ENCODE results near the gene CNTRL. TPM values are rescaled to one million over a fixed set of nuclear protein-coding genes. Genes with fewer than 3 reads are reported as not detected.

CNTRL gene
- polyA plus RNA-seq, 1 experiment = 8.3 TPM

DNA sequence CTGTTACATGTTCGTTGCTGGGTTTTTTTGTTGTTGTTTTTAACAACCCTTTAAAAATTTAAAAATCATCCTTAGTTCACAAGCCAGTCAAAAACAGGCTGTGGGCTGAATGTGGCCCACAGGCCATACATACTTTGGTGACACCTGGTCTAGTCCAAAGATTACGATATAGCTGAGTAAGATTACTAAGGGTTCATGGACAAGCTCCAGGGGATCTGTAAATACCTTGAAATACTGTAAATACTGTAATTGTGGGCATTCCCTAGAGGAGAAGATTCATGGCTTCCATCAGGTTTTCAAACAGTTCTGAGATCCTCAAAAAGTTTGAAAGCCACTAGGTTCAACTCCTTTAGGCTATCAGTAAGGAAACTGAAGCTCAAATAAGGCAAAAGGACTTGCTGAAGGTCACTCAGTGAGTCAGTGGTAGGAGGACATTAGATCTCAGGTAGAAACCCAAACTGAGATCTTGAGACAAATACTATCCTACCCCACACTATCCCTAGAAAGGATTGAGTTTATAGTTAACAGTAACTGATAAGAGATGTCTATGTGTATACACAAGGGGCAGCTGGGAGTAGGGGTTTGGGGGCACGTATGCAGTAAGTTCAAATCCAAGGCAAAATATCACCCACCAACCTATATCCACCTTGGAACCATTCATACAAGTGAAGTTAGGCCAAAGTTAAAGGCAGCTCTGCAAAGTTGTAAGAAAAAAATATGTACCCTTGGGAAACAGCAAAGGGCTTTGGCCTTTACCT is 109.1 kb downstream of the CNTRL start:
- Histone ChIP-seq H3K9me3 (ENCODE audit: control insufficient read depth, insufficient read depth, low read length) (no peaks in the 10 kb centered on the region), H3K4me3 (ENCODE audit: low read depth, low read length) (no peak overlapping the region), H3K27me3 (ENCODE audit: control insufficient read depth, insufficient read depth, low read length) (no peaks in the 10 kb centered on the region), H3K27ac (ENCODE audit: low read depth, low read length) (no peak overlapping the region)
- no peak for DNase-seq (ENCODE audit: low read depth, low spot score)
- no peak for TF ChIP-seq CTCF (IDR thresholded peaks at IDR 0.05; ENCODE audit: low read depth, low read length)
- POLR2A ChIA-PET = no interaction called here
- CTCF ChIA-PET = interaction anchor here (1.0 to 1.9 kb wide), 3 partner anchors 10 to 22 kb away, joined by 3 to 6 read pairs (median 3); no protein-coding TSS in a partner anchor

DNA sequence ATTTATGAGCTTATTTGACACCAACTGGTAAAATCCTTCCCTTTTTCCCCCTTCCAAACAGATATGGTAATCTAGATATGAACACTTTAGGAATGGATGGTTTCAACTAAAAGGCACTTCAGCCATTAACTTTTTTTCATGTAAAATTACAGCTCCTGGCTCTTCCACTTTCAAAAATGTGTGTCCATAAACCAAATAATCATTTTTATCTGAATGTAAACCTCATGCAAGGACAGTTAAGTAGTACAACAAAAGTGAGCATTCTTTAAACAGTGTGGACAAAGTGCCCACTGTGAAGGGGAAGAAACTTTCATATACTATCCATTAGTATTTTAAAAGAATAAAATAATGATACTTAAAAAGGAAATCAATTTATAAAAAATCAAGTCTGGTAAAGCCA is 109.7 kb downstream of the CNTRL start:
- Histone ChIP-seq H3K4me3 (ENCODE audit: low read depth, low read length) (no peak overlapping the region), H3K27ac (ENCODE audit: low read depth, low read length) (no peak overlapping the region), H3K9me3 (ENCODE audit: control insufficient read depth, insufficient read depth, low read length) (no peaks in the 10 kb centered on the region), H3K27me3 (ENCODE audit: control insufficient read depth, insufficient read depth, low read length) (no peaks in the 10 kb centered on the region)
- DNase-seq (ENCODE audit: low read depth, low spot score) = no peak
- ChIA-PET CTCF (interaction anchor here (1.0 to 1.9 kb wide), 3 partner anchors 11 to 22 kb away, joined by 3 to 6 read pairs (median 3); no protein-coding TSS in a partner anchor), POLR2A (no interaction called here)
- TF ChIP-seq CTCF (IDR thresholded peaks at IDR 0.05; ENCODE audit: low read depth, low read length) = no peak

- POLR2A ChIA-PET = no interaction called here
Measured at GRCh38 chr9:121185178-121185745, 110.5 kb downstream of the CNTRL start.

DNA sequence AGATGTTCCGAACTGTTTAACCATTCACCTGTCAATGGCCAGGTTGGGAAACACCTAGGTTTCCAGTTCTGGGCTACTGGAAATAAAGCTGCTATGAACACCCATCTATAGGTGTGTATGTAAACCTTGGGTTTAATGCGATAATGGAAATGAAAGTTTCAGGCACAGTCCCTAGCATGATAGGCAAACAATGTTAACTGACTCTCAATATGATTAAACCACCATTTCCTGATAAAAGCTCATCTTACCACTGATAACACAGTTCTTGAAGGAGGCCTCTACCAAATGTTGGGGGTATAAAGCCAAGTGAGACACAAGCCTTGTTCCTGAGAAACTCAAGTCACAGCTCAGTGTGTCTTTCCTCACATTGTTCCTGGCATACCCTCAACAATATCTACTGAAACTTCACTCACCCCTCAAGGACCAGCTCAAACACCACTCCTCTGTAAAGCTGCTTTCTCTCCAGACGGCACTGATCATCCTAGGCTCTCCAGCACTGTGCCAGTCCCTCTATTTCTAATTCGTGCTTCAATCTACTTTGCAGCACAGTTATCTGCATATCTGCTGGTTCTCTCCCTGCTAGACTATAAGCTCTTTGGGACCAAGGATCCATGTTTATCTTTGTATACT is 111.1 kb downstream of the CNTRL start:
- TF ChIP-seq CTCF (IDR thresholded peaks at IDR 0.05; ENCODE audit: low read depth, low read length) = no peak
- POLR2A ChIA-PET = no interaction called here
- Histone ChIP-seq H3K27me3 (ENCODE audit: control insufficient read depth, insufficient read depth, low read length) (no peaks in the 10 kb centered on the region), H3K9me3 (ENCODE audit: control insufficient read depth, insufficient read depth, low read length) (no peaks in the 10 kb centered on the region), H3K4me3 (ENCODE audit: low read depth, low read length) (no peak overlapping the region), H3K27ac (ENCODE audit: low read depth, low read length) (no peak overlapping the region)
- CTCF ChIA-PET = interaction anchor here (0.6 to 0.7 kb wide), 2 partner anchors 14 to 16 kb away, joined by 4 read pairs; no protein-coding TSS in a partner anchor
- DNase-seq (ENCODE audit: low read depth, low spot score) = no peak

More at GRCh38 chr9:121185178-121185745, 110.5 kb downstream of the CNTRL start:
- Histone ChIP-seq H3K4me3 (ENCODE audit: low read depth, low read length) (no peak overlapping the region), H3K9me3 (ENCODE audit: control insufficient read depth, insufficient read depth, low read length) (no peaks in the 10 kb centered on the region), H3K27ac (ENCODE audit: low read depth, low read length) (no peak overlapping the region), H3K27me3 (ENCODE audit: control insufficient read depth, insufficient read depth, low read length) (no peaks in the 10 kb centered on the region)
- CTCF ChIA-PET = interaction anchor here (0.6 to 1.9 kb wide), 2 partner anchors 16 to 17 kb away, joined by 3 to 6 read pairs; partner anchors contain the start of gene RAB14
- TF ChIP-seq CTCF (IDR thresholded peaks at IDR 0.05; ENCODE audit: low read depth, low read length) = no peak
- DNase-seq (ENCODE audit: low read depth, low spot score) = no peak
